Skeletal muscle satellite cell (primary cell): ENCODE data around the gene DNAL4. TPM values are rescaled to one million over a fixed set of nuclear protein-coding genes. Genes with fewer than 3 reads are reported as not detected.

Source experiments
- H3K27me3 ChIP-seq: 2 replicates; pipeline ENCODE4 v1.7.0; 2013; ENCODE audit warnings: low read length; ENCODE audit not compliant: control insufficient read depth, insufficient read depth
- H3K36me3 ChIP-seq: 2 replicates; pipeline ENCODE4 v1.7.0; 2013; ENCODE audit warnings: mild to moderate bottlenecking, control low read depth, low read length; ENCODE audit not compliant: insufficient read depth
- H3K4me1 ChIP-seq: 2 replicates; pipeline ENCODE4 v1.7.0; 2013; ENCODE audit warnings: low read length; ENCODE audit not compliant: control insufficient read depth, insufficient read depth
- H3K4me2 ChIP-seq: 2 replicates; pipeline ENCODE4 v1.7.0; 2013; ENCODE audit warnings: mild to moderate bottlenecking, low read length
- H3K4me3 ChIP-seq: 2 replicates; pipeline ENCODE4 v1.7.0; 2013; ENCODE audit warnings: low read length
- H3K9ac ChIP-seq: 2 replicates; pipeline ENCODE4 v1.7.0; 2013; ENCODE audit warnings: mild to moderate bottlenecking, low read depth, low read length, moderate library complexity
- H3K9me3 ChIP-seq: replicated peaks from 2 replicates; pipeline ENCODE4 v1.7.0; 2013; ENCODE audit warnings: mild to moderate bottlenecking, control low read depth, low read length
- total RNA-seq: library from RNA; depleted of rRNA; stranded (reverse); fragments of >200 nt; gene quantifications from 2 replicates; pipeline ENCODE4 v1.2.3, GENCODE V29; 2012; rRNA removed

DNAL4 gene
- total RNA-seq = 8.9 and 13.5 TPM in 2 replicates

- Histone ChIP-seq H3K4me1 (peaks cover 14% of the 10 kb centered on the region), H3K27me3 (peaks cover 25% of the 10 kb centered on the region), H3K9me3 (no peaks in the 10 kb centered on the region), H3K9ac (peak within 1 kb of the TSS; percentile 84), H3K36me3 (peaks cover 6% of the 10 kb centered on the region), H3K4me2 (peak within 1 kb of the TSS; percentile 94), H3K4me3 (peak within 1 kb of the TSS; percentile 82)
Observed at GRCh38 chr22:38793721-38794466, at the start of gene DNAL4. DNAL4 (minus strand) TSS chr22:38794143; CDS start chr22:38782731, 11,412 bp downstream.

DNA sequence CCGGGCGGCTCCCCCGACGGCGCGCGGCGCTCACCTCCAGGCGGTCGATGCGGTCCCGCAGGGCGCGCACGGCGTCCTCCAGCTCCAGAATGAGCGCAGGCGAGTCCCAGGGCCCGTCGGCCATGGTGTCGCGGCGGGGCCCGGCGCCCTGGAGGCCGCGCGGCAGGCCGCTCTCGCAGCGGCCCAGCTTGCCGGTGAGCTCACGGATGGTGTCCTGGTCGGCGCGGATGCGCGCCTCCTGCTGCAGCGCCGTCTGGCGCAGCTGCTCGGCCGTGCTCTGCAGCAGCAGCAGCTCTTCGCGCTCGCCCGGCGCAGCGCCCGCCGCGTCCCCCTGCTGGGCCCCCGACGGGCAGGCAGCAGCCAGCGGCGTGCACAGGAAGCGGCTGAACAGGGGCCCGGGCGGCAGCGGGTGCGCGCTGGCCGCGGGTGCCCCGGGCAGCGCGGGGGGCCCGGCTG, 49.3 kb upstream of the DNAL4 start:
- H3K9me3 ChIP-seq = no peaks in the 10 kb centered on the region
- H3K4me2 ChIP-seq = peak overlapping the region; percentile 73
- H3K9ac ChIP-seq = no peak overlapping the region
- H3K27me3 ChIP-seq = peaks cover 74% of the 10 kb centered on the region
- H3K4me1 ChIP-seq = no peaks in the 10 kb centered on the region
- no peaks in the 10 kb centered on the region for H3K36me3 ChIP-seq
- H3K4me3 ChIP-seq = peak overlapping the region; percentile 60

GRCh38 chr22:38842512-38843200, 48.7 kb upstream of the DNAL4 start:
- Histone ChIP-seq H3K4me1 (no peaks in the 10 kb centered on the region), H3K36me3 (no peaks in the 10 kb centered on the region), H3K4me3 (peak overlapping the region; percentile 60), H3K27me3 (peaks cover 68% of the 10 kb centered on the region), H3K9me3 (no peaks in the 10 kb centered on the region), H3K9ac (no peak overlapping the region), H3K4me2 (peak overlapping the region; percentile 73)

- no peaks in the 10 kb centered on the region for H3K4me1 ChIP-seq
- H3K9me3 ChIP-seq = no peaks in the 10 kb centered on the region
- no peak overlapping the region for H3K4me3 ChIP-seq
- H3K36me3 ChIP-seq = no peaks in the 10 kb centered on the region
- peaks cover 68% of the 10 kb centered on the region for H3K27me3 ChIP-seq
- no peak overlapping the region for H3K4me2 ChIP-seq
- H3K9ac ChIP-seq = no peak overlapping the region
Observed at GRCh38 chr22:38841635-38842034, 47.7 kb upstream of the DNAL4 start.

- Histone ChIP-seq H3K36me3 (no peaks in the 10 kb centered on the region), H3K27me3 (peaks cover 68% of the 10 kb centered on the region), H3K4me3 (no peak overlapping the region), H3K4me2 (no peak overlapping the region), H3K9me3 (no peaks in the 10 kb centered on the region), H3K9ac (no peak overlapping the region), H3K4me1 (peaks cover 3% of the 10 kb centered on the region)
Observed at GRCh38 chr22:38841211-38841610, 47.3 kb upstream of the DNAL4 start.

DNA sequence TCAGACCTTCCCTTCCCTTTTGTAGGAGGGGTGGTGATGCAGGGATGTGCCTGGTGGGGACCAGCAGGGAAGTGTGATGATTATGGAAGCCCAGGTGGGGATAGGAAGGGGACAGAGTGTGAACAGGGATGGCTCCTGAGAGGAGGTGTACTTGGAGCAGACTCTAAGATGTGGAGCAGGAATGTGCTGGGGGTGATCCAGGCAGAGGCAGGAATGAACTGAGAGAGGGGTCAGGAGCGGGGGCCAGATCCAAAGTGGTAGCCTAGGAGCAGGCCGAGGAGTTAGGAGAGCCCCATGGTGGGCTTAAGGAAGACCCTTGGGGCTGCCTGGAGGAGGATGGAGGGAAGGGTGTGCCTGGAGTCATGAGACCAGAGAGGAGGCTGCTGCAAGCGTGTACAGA, 46.2 kb upstream of the DNAL4 start:
- Histone ChIP-seq H3K9me3 (no peaks in the 10 kb centered on the region), H3K4me2 (no peak overlapping the region), H3K9ac (no peak overlapping the region), H3K4me3 (no peak overlapping the region), H3K4me1 (peaks cover 12% of the 10 kb centered on the region), H3K27me3 (peaks cover 62% of the 10 kb centered on the region), H3K36me3 (no peaks in the 10 kb centered on the region)

DNA sequence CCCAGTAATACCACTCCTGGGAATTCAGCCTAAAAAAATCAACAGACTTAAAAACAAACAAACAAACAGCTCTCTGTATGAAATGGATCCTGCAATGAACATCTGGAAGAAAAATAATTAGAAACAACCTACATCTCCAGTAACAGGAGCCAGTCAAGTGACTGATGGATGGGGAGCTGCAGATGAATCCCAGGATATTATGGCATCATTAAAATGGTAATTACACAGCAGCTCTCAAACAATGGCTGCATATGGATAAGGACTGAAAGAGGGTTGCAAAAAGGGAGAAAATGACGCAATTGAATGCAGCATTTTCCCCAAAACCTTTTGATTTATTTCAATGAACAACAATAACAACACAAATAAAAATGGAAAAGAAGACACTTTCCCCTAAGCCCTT, 45.7 kb upstream of the DNAL4 start:
- Histone ChIP-seq H3K27me3 (peaks cover 58% of the 10 kb centered on the region), H3K4me1 (peaks cover 12% of the 10 kb centered on the region), H3K4me2 (no peak overlapping the region), H3K36me3 (no peaks in the 10 kb centered on the region), H3K9me3 (no peaks in the 10 kb centered on the region), H3K9ac (no peak overlapping the region), H3K4me3 (no peak overlapping the region)

DNA sequence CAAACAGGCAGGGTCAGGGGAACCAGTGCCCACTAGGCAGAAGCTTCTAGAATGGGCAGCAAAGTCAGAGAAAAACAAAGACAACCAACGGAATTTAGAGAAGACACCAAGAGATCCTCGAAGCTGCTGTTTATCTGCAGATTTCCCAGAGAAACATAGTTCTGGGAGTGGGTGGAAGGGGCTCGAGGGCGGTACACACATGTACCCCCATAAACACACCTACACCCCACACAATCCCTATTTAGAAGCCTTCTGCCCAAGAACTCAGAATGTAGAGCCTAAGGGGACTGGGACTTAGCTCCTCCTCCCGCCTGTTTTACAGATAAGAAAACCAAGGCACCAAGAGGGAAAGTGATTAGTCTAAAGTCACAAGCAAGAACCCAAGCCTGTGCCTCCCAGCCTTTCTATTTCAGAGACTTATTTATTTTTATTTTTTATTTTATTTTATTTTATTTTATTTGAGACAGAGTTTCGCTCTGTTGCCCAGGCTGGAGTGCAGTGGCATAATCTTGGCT, 43.5 kb upstream of the DNAL4 start:
- H3K36me3 ChIP-seq = no peaks in the 10 kb centered on the region
- no peak overlapping the region for H3K9ac ChIP-seq
- no peak overlapping the region for H3K4me3 ChIP-seq
- peaks cover 12% of the 10 kb centered on the region for H3K4me1 ChIP-seq
- H3K4me2 ChIP-seq = no peak overlapping the region
- no peaks in the 10 kb centered on the region for H3K9me3 ChIP-seq
- H3K27me3 ChIP-seq = peaks cover 48% of the 10 kb centered on the region

DNA sequence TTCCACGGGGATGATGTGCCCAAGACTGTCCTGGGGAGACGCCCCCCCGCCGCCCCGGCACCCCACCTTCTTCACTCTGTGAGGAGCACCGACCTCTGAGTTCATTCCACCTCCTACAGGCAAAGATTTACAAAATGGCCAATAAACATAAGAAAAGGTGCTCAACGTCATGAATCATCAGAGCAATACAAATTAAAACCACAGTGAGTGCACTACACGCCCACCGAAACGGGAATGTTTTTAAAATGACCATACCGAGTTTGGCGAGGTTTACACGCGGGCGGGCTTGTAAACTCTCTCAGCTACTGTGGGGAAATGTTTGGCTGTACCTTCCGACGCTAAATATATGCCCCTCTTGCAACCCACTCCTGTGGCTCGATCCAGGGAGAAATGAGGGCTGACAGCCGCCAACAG, 42.0 kb upstream of the DNAL4 start:
- Histone ChIP-seq H3K9me3 (no peaks in the 10 kb centered on the region), H3K4me2 (peak overlapping the region; percentile 64), H3K27me3 (peaks cover 33% of the 10 kb centered on the region), H3K9ac (no peak overlapping the region), H3K4me3 (peak overlapping the region; percentile 9), H3K36me3 (no peaks in the 10 kb centered on the region), H3K4me1 (peaks cover 12% of the 10 kb centered on the region)

DNA sequence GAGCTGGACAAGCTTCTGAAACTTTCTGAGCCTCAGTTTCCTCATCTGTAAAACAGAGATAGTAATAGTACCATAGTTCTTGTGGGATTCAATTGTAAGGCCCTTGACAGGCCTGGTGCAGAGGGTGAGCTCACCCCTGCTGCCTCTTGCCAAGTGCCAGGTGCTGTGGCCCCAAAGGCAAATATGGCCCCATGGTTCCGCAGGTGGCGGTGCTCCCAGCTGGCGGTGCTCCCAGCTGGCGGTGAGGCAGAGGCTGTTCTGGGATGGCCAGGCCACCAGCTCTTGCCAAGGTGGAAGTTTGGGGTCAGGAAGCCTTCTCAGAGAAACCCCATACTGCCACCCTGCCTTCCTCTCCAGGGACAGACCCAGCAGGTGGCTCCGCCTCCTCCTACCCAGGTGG, 41.0 kb upstream of the DNAL4 start:
- Histone ChIP-seq H3K9ac (no peak overlapping the region), H3K4me1 (peaks cover 12% of the 10 kb centered on the region), H3K27me3 (peaks cover 25% of the 10 kb centered on the region), H3K36me3 (no peaks in the 10 kb centered on the region), H3K9me3 (no peaks in the 10 kb centered on the region), H3K4me2 (no peak overlapping the region), H3K4me3 (no peak overlapping the region)

GRCh38 chr22:38834215-38834953, 40.4 kb upstream of the DNAL4 start:
- H3K4me2 ChIP-seq = no peak overlapping the region
- peaks cover 12% of the 10 kb centered on the region for H3K4me1 ChIP-seq
- no peak overlapping the region for H3K9ac ChIP-seq
- H3K4me3 ChIP-seq = no peak overlapping the region
- no peaks in the 10 kb centered on the region for H3K36me3 ChIP-seq
- H3K27me3 ChIP-seq = peaks cover 25% of the 10 kb centered on the region
- H3K9me3 ChIP-seq = no peaks in the 10 kb centered on the region
